ENCODE measurements around the gene PLEKHG4. TPM values are rescaled to one million over a fixed set of nuclear protein-coding genes. Genes with fewer than 3 reads are reported as not detected.

The PLEKHG4 gene
- total RNA-seq, 6 experiments from 2014 or later: 0.09 to 0.53 (median 0.20) TPM

DNA sequence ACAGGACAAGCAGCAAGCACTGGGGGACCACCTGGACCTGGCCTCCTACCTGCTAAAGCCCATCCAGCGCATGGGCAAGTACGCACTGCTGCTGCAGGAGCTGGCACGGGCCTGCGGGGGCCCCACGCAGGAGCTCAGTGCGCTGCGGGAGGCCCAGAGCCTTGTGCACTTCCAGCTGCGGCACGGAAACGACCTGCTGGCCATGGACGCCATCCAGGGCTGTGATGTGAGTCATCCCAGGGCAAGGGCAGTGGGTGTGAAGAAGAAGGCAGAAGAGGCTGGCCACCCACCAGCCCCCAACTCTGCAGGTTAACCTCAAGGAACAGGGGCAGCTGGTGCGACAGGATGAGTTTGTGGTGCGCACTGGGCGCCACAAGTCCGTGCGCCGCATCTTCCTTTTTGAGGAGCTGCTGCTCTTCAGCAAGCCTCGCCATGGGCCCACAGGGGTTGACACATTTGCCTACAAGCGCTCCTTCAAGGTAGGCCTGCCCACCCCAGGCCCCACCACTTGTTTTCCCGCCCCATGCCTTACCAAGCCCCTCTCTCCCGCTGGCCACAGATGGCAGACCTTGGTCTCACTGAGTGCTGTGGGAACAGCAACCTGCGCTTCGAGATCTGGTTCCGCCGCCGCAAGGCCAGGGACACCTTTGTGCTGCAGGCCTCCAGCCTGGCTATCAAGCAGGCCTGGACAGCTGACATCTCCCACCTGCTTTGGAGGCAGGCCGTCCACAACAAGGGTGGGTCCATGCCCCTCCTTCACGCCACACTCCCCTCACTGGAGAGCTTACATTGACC, 7.3 kb downstream of the PLEKHG4 start:
- ATAC-seq (no peak), DNase-seq (no peak)
- no peak overlapping the region for H3K27ac ChIP-seq
- no peaks in the 10 kb centered on the region for H3K4me1 ChIP-seq
- H3K4me3 ChIP-seq: no peak overlapping the region
- 96% methylated on average over 7 of the region's 28 CpGs for WGBS (ENCODE audit: insufficient coverage, low coverage, low lambda C conversion rate, missing lambda C conversion rate)
- intact Hi-C loops (cut with DNase I): no loop called here
- H3K36me3 ChIP-seq: no peaks in the 10 kb centered on the region
- H3K9me3 ChIP-seq: no peaks in the 10 kb centered on the region
- H3K27me3 ChIP-seq: no peaks in the 10 kb centered on the region
- no peak for TF ChIP-seq POLR2A (IDR thresholded peaks at IDR 0.05)
- TF ChIP-seq, protein P1, sequence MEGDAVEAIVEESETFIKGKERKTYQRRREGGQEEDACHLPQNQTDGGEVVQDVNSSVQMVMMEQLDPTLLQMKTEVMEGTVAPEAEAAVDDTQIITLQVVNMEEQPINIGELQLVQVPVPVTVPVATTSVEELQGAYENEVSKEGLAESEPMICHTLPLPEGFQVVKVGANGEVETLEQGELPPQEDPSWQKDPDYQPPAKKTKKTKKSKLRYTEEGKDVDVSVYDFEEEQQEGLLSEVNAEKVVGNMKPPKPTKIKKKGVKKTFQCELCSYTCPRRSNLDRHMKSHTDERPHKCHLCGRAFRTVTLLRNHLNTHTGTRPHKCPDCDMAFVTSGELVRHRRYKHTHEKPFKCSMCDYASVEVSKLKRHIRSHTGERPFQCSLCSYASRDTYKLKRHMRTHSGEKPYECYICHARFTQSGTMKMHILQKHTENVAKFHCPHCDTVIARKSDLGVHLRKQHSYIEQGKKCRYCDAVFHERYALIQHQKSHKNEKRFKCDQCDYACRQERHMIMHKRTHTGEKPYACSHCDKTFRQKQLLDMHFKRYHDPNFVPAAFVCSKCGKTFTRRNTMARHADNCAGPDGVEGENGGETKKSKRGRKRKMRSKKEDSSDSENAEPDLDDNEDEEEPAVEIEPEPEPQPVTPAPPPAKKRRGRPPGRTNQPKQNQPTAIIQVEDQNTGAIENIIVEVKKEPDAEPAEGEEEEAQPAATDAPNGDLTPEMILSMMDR (IDR thresholded peaks at IDR 0.05): no peak

DNA sequence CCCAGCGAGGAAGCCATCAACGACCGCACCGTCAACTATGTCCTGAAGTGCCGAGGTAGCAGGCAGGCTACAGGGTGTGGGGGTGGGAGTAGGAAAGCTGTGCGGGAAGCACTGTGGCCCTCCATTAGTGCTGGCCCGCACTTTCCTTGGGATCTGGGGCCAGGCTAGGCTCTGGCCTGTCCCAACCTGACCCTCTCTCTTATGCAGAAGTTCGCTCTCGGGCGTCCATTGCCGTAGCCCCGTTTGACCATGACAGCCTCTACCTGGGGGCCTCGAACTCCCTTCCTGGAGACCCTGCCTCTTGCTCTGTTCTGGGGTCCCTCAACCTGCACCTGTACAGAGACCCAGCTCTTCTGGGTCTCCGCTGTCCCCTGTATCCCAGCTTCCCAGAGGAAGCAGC, 8.6 kb downstream of the PLEKHG4 start:
- DNase-seq: no peak
- Histone ChIP-seq H3K27me3 (no peaks in the 10 kb centered on the region), H3K27ac (no peak overlapping the region), H3K36me3 (no peaks in the 10 kb centered on the region), H3K9me3 (no peaks in the 10 kb centered on the region), H3K4me3 (no peak overlapping the region), H3K4me1 (no peaks in the 10 kb centered on the region)
- intact Hi-C loops (cut with DNase I): no loop called here
- no peak for TF ChIP-seq POLR2A (IDR thresholded peaks at IDR 0.05)
- TF ChIP-seq, protein P1 (IDR thresholded peaks at IDR 0.05): no peak
- WGBS (ENCODE audit: insufficient coverage, low coverage, low lambda C conversion rate, missing lambda C conversion rate): no CpG with 5 or more reads among the region's 14 CpGs
- ATAC-seq: no peak

DNA sequence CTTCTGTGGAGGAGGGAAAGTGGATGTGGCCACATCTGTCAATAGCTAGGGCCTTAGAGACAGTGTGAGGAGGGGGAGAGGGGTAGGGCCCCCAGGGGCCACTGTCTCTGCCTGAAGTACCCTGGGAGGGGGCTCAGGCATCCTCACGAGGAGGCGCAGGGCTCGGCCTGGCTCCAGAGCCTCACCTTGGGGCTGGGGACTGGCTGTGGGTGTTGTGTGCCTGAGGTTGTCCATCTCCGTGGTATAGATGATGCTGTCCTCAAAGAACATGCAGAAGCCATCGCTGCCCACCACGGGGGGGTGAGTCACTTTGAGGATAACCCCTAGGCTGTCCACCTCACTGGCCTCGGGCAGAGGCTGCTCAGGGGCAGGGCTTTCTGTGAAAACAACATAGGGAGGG, 12.1 kb downstream of the PLEKHG4 start:
- no peaks in the 10 kb centered on the region for H3K4me1 ChIP-seq
- H3K4me3 ChIP-seq: no peak overlapping the region
- H3K27me3 ChIP-seq: no peaks in the 10 kb centered on the region
- intact Hi-C loops (cut with DNase I): no loop called here
- H3K27ac ChIP-seq: no peak overlapping the region
- no peaks in the 10 kb centered on the region for H3K9me3 ChIP-seq
- 61% methylated on average over 6 of the region's 7 CpGs for WGBS (ENCODE audit: insufficient coverage, low coverage, low lambda C conversion rate, missing lambda C conversion rate)
- DNase-seq (no peak), ATAC-seq (no peak)
- no peaks in the 10 kb centered on the region for H3K36me3 ChIP-seq
- TF ChIP-seq, protein P1 (IDR thresholded peaks at IDR 0.05): no peak
- TF ChIP-seq POLR2A (IDR thresholded peaks at IDR 0.05): no peak

DNA sequence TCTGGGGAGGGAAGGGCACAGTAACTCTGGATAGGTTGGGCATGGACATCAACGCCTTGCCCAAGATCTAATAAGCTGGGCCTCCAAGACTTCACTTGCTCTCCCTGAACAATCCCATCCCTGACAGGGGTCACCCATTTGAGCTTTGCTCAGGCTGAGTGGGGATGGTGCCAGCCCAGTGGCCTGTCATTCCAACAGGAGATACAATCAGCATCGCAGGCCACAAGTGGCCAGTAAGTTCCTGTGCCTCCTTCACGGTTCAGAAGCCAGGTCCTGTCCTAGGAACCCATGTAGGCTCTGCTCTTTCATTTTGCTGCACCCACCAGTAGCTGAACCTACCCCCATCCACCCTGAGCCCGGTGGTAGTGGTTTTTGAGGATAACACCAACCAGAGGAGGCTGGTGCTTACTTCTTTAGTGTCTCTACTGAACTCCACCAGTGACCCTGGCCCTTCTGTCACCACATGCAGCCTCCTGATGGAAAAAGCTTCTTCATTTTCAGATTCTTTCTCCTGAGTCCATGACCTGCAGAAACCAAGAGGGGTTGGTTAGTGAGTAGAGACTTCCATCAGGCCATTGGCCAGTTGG, 14.9 kb downstream of the PLEKHG4 start:
- intact Hi-C loops (cut with DNase I): no loop called here
- 59% methylated on average over 2 of the region's 4 CpGs for WGBS (ENCODE audit: insufficient coverage, low coverage, low lambda C conversion rate, missing lambda C conversion rate)
- TF ChIP-seq, protein P1 (IDR thresholded peaks at IDR 0.05): no peak
- TF ChIP-seq POLR2A (IDR thresholded peaks at IDR 0.05): no peak
- Histone ChIP-seq H3K4me3 (no peak overlapping the region), H3K4me1 (no peaks in the 10 kb centered on the region), H3K27ac (no peak overlapping the region), H3K9me3 (no peaks in the 10 kb centered on the region), H3K36me3 (no peaks in the 10 kb centered on the region), H3K27me3 (no peaks in the 10 kb centered on the region)
- DNase-seq (no peak), ATAC-seq (no peak)

Data from right lobe of liver (tissue), 6 donors.